Hepatocyte (in vitro differentiated cells): ENCODE data around the gene NHLRC4.

Source experiments
- CTCF ChIP-seq: fragments of 200-600 bp; sonication (generic); IDR thresholded peaks from 2 replicates; pipeline ENCODE4 v1.5.1; 2016; ENCODE audit warnings: antibody characterized with exemption, mild to moderate bottlenecking; ENCODE audit not compliant: poor library complexity
- EZH2 ChIP-seq: fragments of 200-600 bp; sonication (generic); IDR thresholded peaks from 2 replicates; pipeline ENCODE4 v1.6.1; 2016; ENCODE audit warnings: antibody characterized with exemption, mild to moderate bottlenecking, borderline replicate concordance
- EZH2phosphoT487 ChIP-seq: fragments of 200-600 bp; sonication (generic); IDR thresholded peaks from one replicate; pipeline ENCODE4 v1.6.1; 2018; ENCODE audit warnings: antibody characterized with exemption, mild to moderate bottlenecking, low read depth, moderate library complexity; ENCODE audit not compliant: unreplicated experiment, severe bottlenecking

- TF ChIP-seq CTCF (no peak), EZH2phosphoT487 (no peak), EZH2 (no peak)
These were observed 4.6 kb upstream of the NHLRC4 start for GRCh38 chr16:561957-562938.
